ENCODE data around the gene INIP. TPM values are rescaled to one million over a fixed set of nuclear protein-coding genes. Genes with fewer than 3 reads are reported as not detected.
"Not testable (repeated sequence)": the region's sequence is repeated elsewhere in the genome, so short reads cannot be mapped to it uniquely, and the experiment has no call there.

Gene INIP
- total and polyA plus RNA-seq, 9 donors, result 13.2 to 17.6 (median 15.1) TPM

- H3K36me3 ChIP-seq (ENCODE audit: control insufficient read depth, insufficient read depth, low read length), result peaks cover 25% of the 10 kb centered on the region
- no peaks in the 10 kb centered on the region for H3K27me3 ChIP-seq (ENCODE audit: control insufficient read depth, insufficient read depth, low read length)
- no peaks in the 10 kb centered on the region for H3K9me3 ChIP-seq (replicated peaks; ENCODE audit: control insufficient read depth, low read depth, low read length)
- no peak overlapping the region for H3K4me3 ChIP-seq (ENCODE audit: low read length)
- H3K27ac ChIP-seq (ENCODE audit: low read length), result no peak overlapping the region
- no peaks in the 10 kb centered on the region for H3K4me1 ChIP-seq (ENCODE audit: control insufficient read depth, insufficient read depth, low read length)
- DNase-seq, result peak; percentile 52
- 33% methylated on average over 4 of the region's 6 CpGs for whole genome bisulfite sequencing (ENCODE audit: insufficient coverage)
Observed at GRCh38 chr9:112689161-112689740, 28.7 kb downstream of the INIP start.

GRCh38 chr9:112680731-112681402 is 37.0 kb downstream of the INIP start:
- H3K27ac ChIP-seq (ENCODE audit: low read length), result no peak overlapping the region
- H3K4me3 ChIP-seq (ENCODE audit: low read length), result no peak overlapping the region
- no peak for DNase-seq
- WGBS (ENCODE audit: insufficient coverage), result 75% methylated on average over 4 of the region's 6 CpGs
- no peaks in the 10 kb centered on the region for H3K4me1 ChIP-seq (ENCODE audit: control insufficient read depth, insufficient read depth, low read length)
- peaks cover 17% of the 10 kb centered on the region for H3K9me3 ChIP-seq (replicated peaks; ENCODE audit: control insufficient read depth, low read depth, low read length)
- no peaks in the 10 kb centered on the region for H3K27me3 ChIP-seq (ENCODE audit: control insufficient read depth, insufficient read depth, low read length)
- peaks cover 2% of the 10 kb centered on the region for H3K36me3 ChIP-seq (ENCODE audit: control insufficient read depth, insufficient read depth, low read length)

- Histone ChIP-seq H3K4me3 (ENCODE audit: low read length) (no peak overlapping the region), H3K9me3 (replicated peaks; ENCODE audit: control insufficient read depth, low read depth, low read length) (peaks cover 17% of the 10 kb centered on the region), H3K27me3 (ENCODE audit: control insufficient read depth, insufficient read depth, low read length) (no peaks in the 10 kb centered on the region), H3K27ac (ENCODE audit: low read length) (no peak overlapping the region), H3K4me1 (ENCODE audit: control insufficient read depth, insufficient read depth, low read length) (no peaks in the 10 kb centered on the region), H3K36me3 (ENCODE audit: control insufficient read depth, insufficient read depth, low read length) (no peaks in the 10 kb centered on the region)
- no peak for DNase-seq
Observed at GRCh38 chr9:112677040-112677439, 40.9 kb downstream of the INIP start.

- not testable (repeated sequence) for H3K27ac ChIP-seq (ENCODE audit: low read length); H3K4me1 ChIP-seq (ENCODE audit: control insufficient read depth, insufficient read depth, low read length); H3K4me3 ChIP-seq (ENCODE audit: low read length); H3K36me3 ChIP-seq (ENCODE audit: control insufficient read depth, insufficient read depth, low read length); DNase-seq; H3K27me3 ChIP-seq (ENCODE audit: control insufficient read depth, insufficient read depth, low read length)
- peaks cover 13% of the 10 kb centered on the region for H3K9me3 ChIP-seq (replicated peaks; ENCODE audit: control insufficient read depth, low read depth, low read length)
- 100% methylated on average over 1 of the region's 4 CpGs for WGBS (ENCODE audit: insufficient coverage)
Observed at GRCh38 chr9:112673221-112673620, 44.7 kb downstream of the INIP start.

GRCh38 chr9:112670991-112671625 is 46.8 kb downstream of the INIP start:
- WGBS (ENCODE audit: insufficient coverage), result no CpG with 5 or more reads among the region's 7 CpGs
- Histone ChIP-seq H3K9me3 (replicated peaks; ENCODE audit: control insufficient read depth, low read depth, low read length) (no peaks in the 10 kb centered on the region), H3K4me1 (ENCODE audit: control insufficient read depth, insufficient read depth, low read length) (no peaks in the 10 kb centered on the region), H3K4me3 (ENCODE audit: low read length) (no peak overlapping the region), H3K36me3 (ENCODE audit: control insufficient read depth, insufficient read depth, low read length) (no peaks in the 10 kb centered on the region), H3K27me3 (ENCODE audit: control insufficient read depth, insufficient read depth, low read length) (no peaks in the 10 kb centered on the region), H3K27ac (ENCODE audit: low read length) (no peak overlapping the region)
- DNase-seq, result peak; percentile 31

GRCh38 chr9:112669326-112669725 is 48.6 kb downstream of the INIP start:
- no peaks in the 10 kb centered on the region for H3K9me3 ChIP-seq (replicated peaks; ENCODE audit: control insufficient read depth, low read depth, low read length)
- H3K27ac ChIP-seq (ENCODE audit: low read length), result no peak overlapping the region
- H3K4me3 ChIP-seq (ENCODE audit: low read length), result no peak overlapping the region
- H3K27me3 ChIP-seq (ENCODE audit: control insufficient read depth, insufficient read depth, low read length), result no peaks in the 10 kb centered on the region
- H3K36me3 ChIP-seq (ENCODE audit: control insufficient read depth, insufficient read depth, low read length), result no peaks in the 10 kb centered on the region
- no peaks in the 10 kb centered on the region for H3K4me1 ChIP-seq (ENCODE audit: control insufficient read depth, insufficient read depth, low read length)
- no CpG with 5 or more reads among the region's 2 CpGs for WGBS (ENCODE audit: insufficient coverage)
- DNase-seq, result no peak

GRCh38 chr9:112665347-112665746 is 52.6 kb downstream of the INIP start:
- DNase-seq, result peak; percentile 59
- no CpG with 5 or more reads among the region's 4 CpGs for WGBS (ENCODE audit: insufficient coverage)

GRCh38 chr9:112664531-112664930 is 53.4 kb downstream of the INIP start:
- no peaks in the 10 kb centered on the region for H3K27me3 ChIP-seq (ENCODE audit: control insufficient read depth, insufficient read depth, low read length)
- WGBS (ENCODE audit: insufficient coverage), result no CpG with 5 or more reads among the region's 3 CpGs

More at GRCh38 chr9:112665347-112665746, 52.6 kb downstream of the INIP start:
- Histone ChIP-seq H3K9me3 (replicated peaks; ENCODE audit: control insufficient read depth, low read depth, low read length) (no peaks in the 10 kb centered on the region), H3K27ac (ENCODE audit: low read length) (no peak overlapping the region), H3K36me3 (ENCODE audit: control insufficient read depth, insufficient read depth, low read length) (no peaks in the 10 kb centered on the region), H3K27me3 (ENCODE audit: control insufficient read depth, insufficient read depth, low read length) (no peaks in the 10 kb centered on the region), H3K4me1 (ENCODE audit: control insufficient read depth, insufficient read depth, low read length) (no peaks in the 10 kb centered on the region), H3K4me3 (ENCODE audit: low read length) (no peak overlapping the region)

GRCh38 chr9:112663681-112664080 is 54.2 kb downstream of the INIP start:
- H3K27me3 ChIP-seq (ENCODE audit: control insufficient read depth, insufficient read depth, low read length), result no peaks in the 10 kb centered on the region
- WGBS (ENCODE audit: insufficient coverage), result 86% methylated on average over 1 of the region's 5 CpGs
- no peak for DNase-seq
- H3K9me3 ChIP-seq (replicated peaks; ENCODE audit: control insufficient read depth, low read depth, low read length), result no peaks in the 10 kb centered on the region
- no peaks in the 10 kb centered on the region for H3K4me1 ChIP-seq (ENCODE audit: control insufficient read depth, insufficient read depth, low read length)
- H3K36me3 ChIP-seq (ENCODE audit: control insufficient read depth, insufficient read depth, low read length), result peaks cover 5% of the 10 kb centered on the region
- H3K27ac ChIP-seq (ENCODE audit: low read length), result no peak overlapping the region
- no peak overlapping the region for H3K4me3 ChIP-seq (ENCODE audit: low read length)

More at GRCh38 chr9:112664531-112664930, 53.4 kb downstream of the INIP start:
- Histone ChIP-seq H3K36me3 (ENCODE audit: control insufficient read depth, insufficient read depth, low read length) (peaks cover 4% of the 10 kb centered on the region), H3K9me3 (replicated peaks; ENCODE audit: control insufficient read depth, low read depth, low read length) (no peaks in the 10 kb centered on the region), H3K4me1 (ENCODE audit: control insufficient read depth, insufficient read depth, low read length) (no peaks in the 10 kb centered on the region), H3K27ac (ENCODE audit: low read length) (no peak overlapping the region), H3K4me3 (ENCODE audit: low read length) (no peak overlapping the region)
- no peak for DNase-seq

GRCh38 chr9:112659906-112660305 is 58.0 kb downstream of the INIP start:
- WGBS (ENCODE audit: insufficient coverage), result 94% methylated on average over 6 of the region's 12 CpGs
- no peaks in the 10 kb centered on the region for H3K4me1 ChIP-seq (ENCODE audit: control insufficient read depth, insufficient read depth, low read length)

More at GRCh38 chr9:112659906-112660305, 58.0 kb downstream of the INIP start:
- no peak overlapping the region for H3K27ac ChIP-seq (ENCODE audit: low read length)
- H3K4me3 ChIP-seq (ENCODE audit: low read length), result no peak overlapping the region
- H3K9me3 ChIP-seq (replicated peaks; ENCODE audit: control insufficient read depth, low read depth, low read length), result no peaks in the 10 kb centered on the region
- no peak for DNase-seq
- H3K36me3 ChIP-seq (ENCODE audit: control insufficient read depth, insufficient read depth, low read length), result peaks cover 5% of the 10 kb centered on the region
- no peaks in the 10 kb centered on the region for H3K27me3 ChIP-seq (ENCODE audit: control insufficient read depth, insufficient read depth, low read length)
